Measurements from ENCODE around the gene EFNA1.

Gene EFNA1

DNA sequence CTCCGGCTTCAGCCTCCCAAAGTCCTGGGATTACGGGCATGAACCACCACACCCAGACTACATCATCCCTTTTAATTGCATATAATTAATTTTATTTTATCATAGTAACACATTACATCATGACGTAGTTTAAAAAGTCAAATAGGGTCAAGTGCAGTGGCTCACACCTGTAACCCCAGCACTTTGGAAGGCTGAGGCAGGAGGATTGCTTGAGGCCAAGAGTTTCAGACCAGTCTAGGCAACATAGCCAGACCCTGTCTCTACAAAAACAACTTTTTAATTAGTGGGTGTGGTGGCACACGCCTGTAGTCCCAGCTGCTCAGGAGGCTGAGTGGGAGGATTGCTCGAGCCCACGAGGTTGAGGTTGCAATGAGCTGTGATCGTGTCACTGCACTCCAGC lies 28.3 kb upstream of the EFNA1 start:
- H3K36me3 ChIP-seq (ENCODE audit: insufficient read depth, insufficient read length, low read length): no peaks in the 10 kb centered on the region
- no peak overlapping the region for H3K9ac ChIP-seq (ENCODE audit: insufficient read length, low read depth)
- no peak for DNase-seq (ENCODE audit: low read depth, low spot score)
- no peaks in the 10 kb centered on the region for H3K27me3 ChIP-seq (ENCODE audit: insufficient read depth, insufficient read length)
- TF ChIP-seq YY1 (IDR thresholded peaks at IDR 0.05; ENCODE audit: insufficient read depth, insufficient read length): no peak
- TF ChIP-seq ZNF274 (IDR thresholded peaks at IDR 0.05; ENCODE audit: low read depth, low read length): no peak
- no peak for TF ChIP-seq SUZ12 (IDR thresholded peaks at IDR 0.05; ENCODE audit: extremely low read depth, insufficient read depth, insufficient read length)
- H3K9me3 ChIP-seq (ENCODE audit: insufficient read depth, low read length): no peaks in the 10 kb centered on the region
- no peak overlapping the region for H3K4me3 ChIP-seq (ENCODE audit: insufficient read length, low read depth)
- H3K4me1 ChIP-seq (ENCODE audit: insufficient read depth, insufficient read length): no peaks in the 10 kb centered on the region

DNA sequence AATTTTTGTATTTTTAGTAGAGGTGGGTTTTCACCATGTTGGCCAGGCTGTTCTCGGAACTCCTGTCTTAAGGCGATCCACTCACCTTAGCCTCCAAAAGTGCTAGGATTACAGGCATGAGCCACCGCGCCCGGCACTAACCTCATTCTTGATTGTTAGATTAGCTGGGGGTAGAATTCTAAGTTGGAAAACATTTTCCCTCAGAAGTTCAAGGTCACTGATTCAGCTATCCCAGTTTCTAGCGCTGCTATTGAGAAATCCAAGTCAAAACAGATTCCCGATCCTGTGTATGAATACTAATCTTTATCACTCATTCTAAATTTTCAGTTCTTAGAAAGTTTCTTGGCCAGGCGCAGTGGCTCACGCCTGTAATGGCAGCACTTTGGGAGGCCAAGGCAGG lies 24.4 kb upstream of the EFNA1 start:
- no peaks in the 10 kb centered on the region for H3K36me3 ChIP-seq (ENCODE audit: insufficient read depth, insufficient read length, low read length)
- DNase-seq (ENCODE audit: low read depth, low spot score): no peak

DNA sequence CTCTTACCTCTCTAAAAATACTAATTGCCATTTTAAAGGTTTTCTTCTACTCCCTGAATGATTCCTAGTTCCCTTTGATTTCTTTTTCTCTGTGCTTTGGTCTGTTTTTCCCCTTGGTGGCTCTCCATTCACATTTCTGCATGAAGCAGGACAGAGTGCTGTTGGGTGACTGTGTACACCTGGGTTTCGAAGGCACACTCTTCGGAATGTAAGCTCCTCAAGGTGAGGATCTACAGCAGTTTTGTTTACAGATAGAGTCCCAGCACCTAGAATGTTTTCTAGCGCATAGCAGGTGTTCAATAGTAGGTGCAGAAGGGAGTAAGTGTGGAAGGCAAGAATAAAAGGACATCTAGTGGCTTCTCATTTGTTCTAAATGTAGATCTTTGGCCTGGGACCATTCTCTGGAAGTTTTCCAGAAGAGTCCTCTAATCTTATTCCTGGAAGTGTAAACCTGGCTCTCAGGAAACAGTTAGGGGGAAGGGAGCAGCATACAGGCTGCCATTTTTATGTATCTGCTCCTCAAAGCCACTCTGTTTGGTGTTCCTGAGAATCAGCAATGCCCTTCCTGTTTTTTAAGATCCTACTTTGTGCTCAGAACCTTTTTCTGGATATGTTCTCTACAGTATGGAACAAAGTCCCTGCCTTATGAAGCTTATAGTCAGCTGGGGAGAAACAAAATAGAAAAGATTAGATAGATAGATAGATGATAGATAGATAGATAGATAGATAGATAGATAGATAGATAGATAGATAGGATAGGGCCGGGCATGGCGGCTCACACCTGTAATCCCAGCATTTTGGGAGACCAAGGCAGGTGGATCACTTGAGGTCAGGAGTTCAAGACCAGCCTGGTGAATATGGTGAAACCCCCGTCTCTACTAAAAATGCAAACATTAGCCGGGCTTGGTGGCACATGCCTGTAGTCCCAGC lies 22.8 kb upstream of the EFNA1 start:
- Histone ChIP-seq H3K9me3 (ENCODE audit: insufficient read depth, low read length) (no peaks in the 10 kb centered on the region), H3K4me1 (ENCODE audit: insufficient read depth, insufficient read length) (peaks cover 2% of the 10 kb centered on the region), H3K27me3 (ENCODE audit: insufficient read depth, insufficient read length) (no peaks in the 10 kb centered on the region), H3K9ac (ENCODE audit: insufficient read length, low read depth) (no peak overlapping the region), H3K4me3 (ENCODE audit: insufficient read length, low read depth) (no peak overlapping the region), H3K36me3 (ENCODE audit: insufficient read depth, insufficient read length, low read length) (no peaks in the 10 kb centered on the region)
- TF ChIP-seq SUZ12 (IDR thresholded peaks at IDR 0.05; ENCODE audit: extremely low read depth, insufficient read depth, insufficient read length): no peak
- TF ChIP-seq ZNF274 (IDR thresholded peaks at IDR 0.05; ENCODE audit: low read depth, low read length): no peak
- DNase-seq (ENCODE audit: low read depth, low spot score): no peak

More for the DNA sequence above, 24.4 kb upstream of the EFNA1 start:
- no peaks in the 10 kb centered on the region for H3K27me3 ChIP-seq (ENCODE audit: insufficient read depth, insufficient read length)
- H3K4me1 ChIP-seq (ENCODE audit: insufficient read depth, insufficient read length): peaks cover 2% of the 10 kb centered on the region
- no peak overlapping the region for H3K9ac ChIP-seq (ENCODE audit: insufficient read length, low read depth)
- no peaks in the 10 kb centered on the region for H3K9me3 ChIP-seq (ENCODE audit: insufficient read depth, low read length)
- TF ChIP-seq YY1 (IDR thresholded peaks at IDR 0.05; ENCODE audit: insufficient read depth, insufficient read length): no peak
- no peak for TF ChIP-seq SUZ12 (IDR thresholded peaks at IDR 0.05; ENCODE audit: extremely low read depth, insufficient read depth, insufficient read length)
- TF ChIP-seq ZNF274 (IDR thresholded peaks at IDR 0.05; ENCODE audit: low read depth, low read length): no peak
- H3K4me3 ChIP-seq (ENCODE audit: insufficient read length, low read depth): no peak overlapping the region

DNA sequence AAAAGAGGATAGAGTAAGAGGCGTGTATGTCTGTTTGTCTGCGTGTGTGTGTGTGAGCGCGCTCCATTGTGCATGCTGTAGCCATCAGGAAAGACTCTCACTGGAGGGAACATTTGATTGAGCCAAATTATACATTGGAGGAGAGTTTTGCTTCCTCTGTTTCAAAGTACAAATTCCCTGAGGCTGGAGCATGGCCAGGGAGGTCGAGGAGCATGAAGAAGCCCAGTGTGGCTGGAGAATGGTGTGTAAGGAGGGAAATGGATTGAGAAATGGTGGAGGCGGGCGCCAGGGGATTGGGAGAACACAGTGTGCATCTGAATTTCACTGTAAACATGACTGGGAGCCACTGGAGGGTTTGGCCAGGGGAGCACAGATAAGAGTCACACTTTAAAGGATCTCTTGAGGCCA lies 22.1 kb upstream of the EFNA1 start:
- Histone ChIP-seq H3K9ac (ENCODE audit: insufficient read length, low read depth) (no peak overlapping the region), H3K4me1 (ENCODE audit: insufficient read depth, insufficient read length) (peaks cover 2% of the 10 kb centered on the region), H3K4me3 (ENCODE audit: insufficient read length, low read depth) (no peak overlapping the region), H3K27me3 (ENCODE audit: insufficient read depth, insufficient read length) (no peaks in the 10 kb centered on the region), H3K9me3 (ENCODE audit: insufficient read depth, low read length) (no peaks in the 10 kb centered on the region), H3K36me3 (ENCODE audit: insufficient read depth, insufficient read length, low read length) (no peaks in the 10 kb centered on the region)
- TF ChIP-seq YY1 (IDR thresholded peaks at IDR 0.05; ENCODE audit: insufficient read depth, insufficient read length): no peak
- TF ChIP-seq ZNF274 (IDR thresholded peaks at IDR 0.05; ENCODE audit: low read depth, low read length): no peak
- no peak for TF ChIP-seq SUZ12 (IDR thresholded peaks at IDR 0.05; ENCODE audit: extremely low read depth, insufficient read depth, insufficient read length)
- DNase-seq (ENCODE audit: low read depth, low spot score): no peak

DNA sequence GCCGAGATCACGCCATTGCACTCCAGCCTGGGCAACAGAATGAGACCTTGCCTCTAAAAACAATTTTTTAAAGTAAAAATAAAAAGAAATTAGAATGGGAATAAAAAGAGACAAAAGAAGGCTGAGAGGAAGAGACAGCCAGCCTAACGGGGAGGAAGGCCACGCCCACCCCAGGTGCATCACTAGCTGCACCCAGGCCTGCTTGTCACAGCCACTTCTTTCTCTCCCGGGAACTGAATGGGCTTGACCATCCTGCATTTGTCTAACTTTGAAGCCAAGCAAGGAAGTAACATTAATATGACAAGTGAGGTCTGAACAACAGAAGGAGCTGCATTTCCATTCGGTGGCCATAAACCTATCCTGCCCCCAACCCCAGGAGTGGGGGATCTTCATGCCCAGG lies 20.8 kb upstream of the EFNA1 start:
- peaks cover 5% of the 10 kb centered on the region for H3K4me1 ChIP-seq (ENCODE audit: insufficient read depth, insufficient read length)
- no peaks in the 10 kb centered on the region for H3K36me3 ChIP-seq (ENCODE audit: insufficient read depth, insufficient read length, low read length)
- no peaks in the 10 kb centered on the region for H3K27me3 ChIP-seq (ENCODE audit: insufficient read depth, insufficient read length)
- no peak for TF ChIP-seq YY1 (IDR thresholded peaks at IDR 0.05; ENCODE audit: insufficient read depth, insufficient read length)
- TF ChIP-seq SUZ12 (IDR thresholded peaks at IDR 0.05; ENCODE audit: extremely low read depth, insufficient read depth, insufficient read length): no peak
- no peak for TF ChIP-seq ZNF274 (IDR thresholded peaks at IDR 0.05; ENCODE audit: low read depth, low read length)
- no peaks in the 10 kb centered on the region for H3K9me3 ChIP-seq (ENCODE audit: insufficient read depth, low read length)
- no peak for DNase-seq (ENCODE audit: low read depth, low spot score)
- no peak overlapping the region for H3K9ac ChIP-seq (ENCODE audit: insufficient read length, low read depth)
- no peak overlapping the region for H3K4me3 ChIP-seq (ENCODE audit: insufficient read length, low read depth)

DNA sequence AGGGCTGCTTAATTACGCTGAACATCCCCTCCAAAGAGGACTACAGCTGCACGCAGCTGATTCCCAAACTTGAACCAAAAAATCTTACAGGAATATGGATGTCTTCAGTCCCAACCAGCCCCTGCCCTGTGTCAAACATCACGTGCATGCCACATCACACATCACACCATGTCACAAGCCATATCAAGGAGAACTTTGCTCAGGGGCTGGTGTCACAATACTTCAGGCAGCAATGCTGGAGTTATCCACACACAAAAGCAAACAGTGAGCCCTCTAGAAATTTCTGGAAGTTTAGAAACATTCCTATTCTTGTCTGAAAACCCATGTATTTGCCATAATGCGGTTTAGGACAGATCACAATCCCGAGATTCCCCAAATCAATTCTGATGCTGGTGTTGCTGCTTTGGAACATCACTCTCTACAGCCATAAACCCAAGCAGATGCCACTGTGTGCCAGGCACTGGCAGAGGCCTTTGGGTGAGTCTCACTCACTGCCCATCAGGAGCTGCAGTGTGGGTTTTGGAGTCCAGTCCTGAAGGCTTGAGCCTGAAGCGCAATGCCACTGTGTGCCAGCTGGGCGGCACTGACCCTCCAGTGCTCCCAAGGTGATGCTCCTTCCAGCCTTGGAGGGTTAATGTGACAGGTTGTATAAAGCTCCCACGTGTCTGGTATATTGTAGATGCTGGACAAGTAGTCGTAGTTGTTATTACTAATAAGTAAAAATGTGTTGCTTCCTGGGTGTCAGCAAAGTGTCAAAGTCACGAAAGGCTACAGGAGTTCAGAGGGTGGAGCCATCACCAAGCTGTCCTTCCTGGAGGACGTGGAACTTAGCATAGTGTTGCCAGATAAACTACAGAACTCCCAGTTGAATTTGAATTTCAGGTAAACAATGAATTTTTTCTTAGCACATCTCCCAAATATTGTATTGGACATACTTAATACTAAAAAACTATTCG lies 20.1 kb upstream of the EFNA1 start:
- H3K4me1 ChIP-seq (ENCODE audit: insufficient read depth, insufficient read length): peaks cover 9% of the 10 kb centered on the region
- H3K9ac ChIP-seq (ENCODE audit: insufficient read length, low read depth): no peak overlapping the region
- H3K4me3 ChIP-seq (ENCODE audit: insufficient read length, low read depth): no peak overlapping the region
- H3K27me3 ChIP-seq (ENCODE audit: insufficient read depth, insufficient read length): no peaks in the 10 kb centered on the region
- TF ChIP-seq SUZ12 (IDR thresholded peaks at IDR 0.05; ENCODE audit: extremely low read depth, insufficient read depth, insufficient read length) (no peak), ZNF274 (IDR thresholded peaks at IDR 0.05; ENCODE audit: low read depth, low read length) (no peak), YY1 (IDR thresholded peaks at IDR 0.05; ENCODE audit: insufficient read depth, insufficient read length) (no peak)
- no peaks in the 10 kb centered on the region for H3K9me3 ChIP-seq (ENCODE audit: insufficient read depth, low read length)
- DNase-seq (ENCODE audit: low read depth, low spot score): no peak
- H3K36me3 ChIP-seq (ENCODE audit: insufficient read depth, insufficient read length, low read length): no peaks in the 10 kb centered on the region

DNA sequence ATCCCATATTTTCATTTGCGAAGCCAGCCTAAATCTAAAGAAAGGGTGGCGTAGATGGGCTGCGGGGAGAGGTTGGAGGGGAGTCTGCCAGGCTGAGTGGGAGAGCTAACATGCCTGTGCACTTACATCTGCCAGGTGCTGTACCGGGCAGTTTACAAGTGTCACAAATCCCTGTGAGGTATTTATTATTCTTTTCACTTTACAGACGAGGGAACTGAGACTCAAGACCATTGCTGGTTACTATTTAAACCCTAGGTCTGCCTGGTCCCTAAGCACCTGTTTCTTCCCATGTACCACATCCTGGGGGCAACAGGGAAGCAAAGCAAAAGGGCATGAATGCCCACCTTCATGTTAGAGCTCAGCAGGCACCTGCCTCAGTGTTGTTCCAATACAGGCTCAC lies 19.4 kb upstream of the EFNA1 start:
- H3K27me3 ChIP-seq (ENCODE audit: insufficient read depth, insufficient read length): no peaks in the 10 kb centered on the region
- no peak for TF ChIP-seq SUZ12 (IDR thresholded peaks at IDR 0.05; ENCODE audit: extremely low read depth, insufficient read depth, insufficient read length)
- no peak for TF ChIP-seq ZNF274 (IDR thresholded peaks at IDR 0.05; ENCODE audit: low read depth, low read length)
- no peak for TF ChIP-seq YY1 (IDR thresholded peaks at IDR 0.05; ENCODE audit: insufficient read depth, insufficient read length)
- no peaks in the 10 kb centered on the region for H3K9me3 ChIP-seq (ENCODE audit: insufficient read depth, low read length)

More for the DNA sequence above, 19.4 kb upstream of the EFNA1 start:
- Histone ChIP-seq H3K4me1 (ENCODE audit: insufficient read depth, insufficient read length) (peaks cover 9% of the 10 kb centered on the region), H3K4me3 (ENCODE audit: insufficient read length, low read depth) (no peak overlapping the region), H3K9ac (ENCODE audit: insufficient read length, low read depth) (no peak overlapping the region), H3K36me3 (ENCODE audit: insufficient read depth, insufficient read length, low read length) (no peaks in the 10 kb centered on the region)
- no peak for DNase-seq (ENCODE audit: low read depth, low spot score)
